Gastroesophageal sphincter (tissue), 3 donors: Measurements from ENCODE around the gene SORCS3.

Source experiments
- EP300 ChIP-seq: sonication (generic); formaldehyde crosslinking; IDR thresholded peaks from one replicate; pipeline ENCODE4 v1.6.1; 2017; ENCODE audit warnings: antibody characterized with exemption, mild to moderate bottlenecking
- POLR2A ChIP-seq, 2 donors: fragments of 450-650 bp; IDR thresholded peaks; one replicate each; pipeline ENCODE4 v1.6.1; 2017; ENCODE audit warnings: antibody characterized with exemption in 2 of 2, mild to moderate bottlenecking in 2 of 2, moderate library complexity in 1 of 2
- POLR2AphosphoS5 ChIP-seq: sonication (generic); formaldehyde crosslinking; IDR thresholded peaks from one replicate; pipeline ENCODE4 v1.6.1; 2017; ENCODE audit warnings: antibody characterized with exemption
- TF ChIP-seq, protein P1 (sequence below), 4 experiments: fragments of 200-600 bp in 2 of 4; fragments of 450-650 bp in 2 of 4; sonication (generic) in 1 of 4; IDR thresholded peaks; one replicate each; pipeline ENCODE4 v1.5.1; 2017 to 2019; ENCODE audit warnings: antibody characterized with exemption in 4 of 4, mild to moderate bottlenecking in 2 of 4, moderate library complexity in 2 of 4

DNA sequence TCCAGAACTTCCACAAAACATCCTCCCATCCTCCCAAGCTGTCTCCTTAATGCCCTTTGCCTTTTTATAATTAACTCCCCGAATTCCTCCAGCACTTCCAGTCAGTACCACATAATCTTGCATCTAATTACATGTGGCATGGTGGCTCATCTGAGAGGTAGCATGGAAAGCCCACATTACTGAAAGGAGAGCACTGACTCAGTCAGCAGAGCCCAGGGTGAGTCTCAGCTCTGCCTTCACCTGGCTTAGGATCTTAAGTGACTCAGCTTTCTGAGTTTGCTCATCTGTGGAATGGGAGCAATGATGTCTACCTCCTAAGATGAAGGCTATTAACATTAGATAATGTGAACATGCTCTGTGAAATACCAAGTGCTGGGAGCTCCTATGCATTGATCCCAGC, 433.9 kb downstream of the SORCS3 start:
- TF ChIP-seq, protein P1, sequence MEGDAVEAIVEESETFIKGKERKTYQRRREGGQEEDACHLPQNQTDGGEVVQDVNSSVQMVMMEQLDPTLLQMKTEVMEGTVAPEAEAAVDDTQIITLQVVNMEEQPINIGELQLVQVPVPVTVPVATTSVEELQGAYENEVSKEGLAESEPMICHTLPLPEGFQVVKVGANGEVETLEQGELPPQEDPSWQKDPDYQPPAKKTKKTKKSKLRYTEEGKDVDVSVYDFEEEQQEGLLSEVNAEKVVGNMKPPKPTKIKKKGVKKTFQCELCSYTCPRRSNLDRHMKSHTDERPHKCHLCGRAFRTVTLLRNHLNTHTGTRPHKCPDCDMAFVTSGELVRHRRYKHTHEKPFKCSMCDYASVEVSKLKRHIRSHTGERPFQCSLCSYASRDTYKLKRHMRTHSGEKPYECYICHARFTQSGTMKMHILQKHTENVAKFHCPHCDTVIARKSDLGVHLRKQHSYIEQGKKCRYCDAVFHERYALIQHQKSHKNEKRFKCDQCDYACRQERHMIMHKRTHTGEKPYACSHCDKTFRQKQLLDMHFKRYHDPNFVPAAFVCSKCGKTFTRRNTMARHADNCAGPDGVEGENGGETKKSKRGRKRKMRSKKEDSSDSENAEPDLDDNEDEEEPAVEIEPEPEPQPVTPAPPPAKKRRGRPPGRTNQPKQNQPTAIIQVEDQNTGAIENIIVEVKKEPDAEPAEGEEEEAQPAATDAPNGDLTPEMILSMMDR (IDR thresholded peaks at IDR 0.05) = no peak
- no peak for TF ChIP-seq POLR2A (IDR thresholded peaks at IDR 0.05)
- TF ChIP-seq EP300 = no peak
- no peak for TF ChIP-seq POLR2AphosphoS5
